Measurements from ENCODE around the gene CHD6. TPM values are rescaled to one million over a fixed set of nuclear protein-coding genes. Genes with fewer than 3 reads are reported as not detected.

CHD6 gene
- total and polyA plus RNA-seq, 8 donors = 9.8 to 32.6 (median 19.5) TPM

DNA sequence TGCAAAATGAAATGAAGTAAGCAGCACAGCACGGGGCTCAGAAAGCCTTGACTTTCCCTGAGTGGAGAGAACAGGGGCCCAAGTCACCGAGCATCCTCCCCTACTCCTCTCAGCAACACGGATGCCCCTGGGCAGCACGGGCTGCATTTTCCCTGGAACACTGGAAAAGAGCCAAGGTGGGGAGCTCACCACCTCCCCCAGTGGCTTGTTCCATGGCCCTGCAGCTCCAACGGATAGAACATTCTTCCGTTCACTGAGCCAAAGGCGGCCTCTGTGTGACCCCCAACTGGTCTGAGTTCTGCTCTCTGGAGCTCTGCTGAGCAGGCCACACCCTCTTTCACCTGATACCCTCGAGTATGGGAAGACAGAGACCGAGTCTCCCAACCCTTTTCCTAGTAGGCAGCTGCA, 230.7 kb downstream of the CHD6 start:
- DNase-seq = no peak
- intact Hi-C loops (cut with DNase I) = no loop called here
- no peak overlapping the region for H3K27ac ChIP-seq
- ATAC-seq = no peak
- FAIRE-seq = no peak
- H3K9me3 ChIP-seq = no peaks in the 10 kb centered on the region
- H3K36me3 ChIP-seq = no peaks in the 10 kb centered on the region
- no peaks in the 10 kb centered on the region for H3K4me1 ChIP-seq
- TF ChIP-seq, protein P1, sequence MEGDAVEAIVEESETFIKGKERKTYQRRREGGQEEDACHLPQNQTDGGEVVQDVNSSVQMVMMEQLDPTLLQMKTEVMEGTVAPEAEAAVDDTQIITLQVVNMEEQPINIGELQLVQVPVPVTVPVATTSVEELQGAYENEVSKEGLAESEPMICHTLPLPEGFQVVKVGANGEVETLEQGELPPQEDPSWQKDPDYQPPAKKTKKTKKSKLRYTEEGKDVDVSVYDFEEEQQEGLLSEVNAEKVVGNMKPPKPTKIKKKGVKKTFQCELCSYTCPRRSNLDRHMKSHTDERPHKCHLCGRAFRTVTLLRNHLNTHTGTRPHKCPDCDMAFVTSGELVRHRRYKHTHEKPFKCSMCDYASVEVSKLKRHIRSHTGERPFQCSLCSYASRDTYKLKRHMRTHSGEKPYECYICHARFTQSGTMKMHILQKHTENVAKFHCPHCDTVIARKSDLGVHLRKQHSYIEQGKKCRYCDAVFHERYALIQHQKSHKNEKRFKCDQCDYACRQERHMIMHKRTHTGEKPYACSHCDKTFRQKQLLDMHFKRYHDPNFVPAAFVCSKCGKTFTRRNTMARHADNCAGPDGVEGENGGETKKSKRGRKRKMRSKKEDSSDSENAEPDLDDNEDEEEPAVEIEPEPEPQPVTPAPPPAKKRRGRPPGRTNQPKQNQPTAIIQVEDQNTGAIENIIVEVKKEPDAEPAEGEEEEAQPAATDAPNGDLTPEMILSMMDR (IDR thresholded peaks at IDR 0.05) = no peak
- 54 to 57% methylated on average over 9 of the region's 9 CpGs for WGBS, 2 donors
- H3K4me3 ChIP-seq = no peak overlapping the region
- no peaks in the 10 kb centered on the region for H3K27me3 ChIP-seq

GRCh38 chr20:41386502-41387427, 231.4 kb downstream of the CHD6 start:
- ATAC-seq (no peak), FAIRE-seq (no peak), DNase-seq (no peak)
- Histone ChIP-seq H3K9me3 (no peaks in the 10 kb centered on the region), H3K27me3 (no peaks in the 10 kb centered on the region), H3K4me3 (no peak overlapping the region), H3K4me1 (no peaks in the 10 kb centered on the region), H3K27ac (no peak overlapping the region), H3K36me3 (no peaks in the 10 kb centered on the region)
- TF ChIP-seq, protein P1 (IDR thresholded peaks at IDR 0.05) = no peak
- intact Hi-C loops (cut with DNase I) = no loop called here
- 74 to 82% methylated on average over 14 of the region's 14 CpGs for WGBS, 2 donors

DNA sequence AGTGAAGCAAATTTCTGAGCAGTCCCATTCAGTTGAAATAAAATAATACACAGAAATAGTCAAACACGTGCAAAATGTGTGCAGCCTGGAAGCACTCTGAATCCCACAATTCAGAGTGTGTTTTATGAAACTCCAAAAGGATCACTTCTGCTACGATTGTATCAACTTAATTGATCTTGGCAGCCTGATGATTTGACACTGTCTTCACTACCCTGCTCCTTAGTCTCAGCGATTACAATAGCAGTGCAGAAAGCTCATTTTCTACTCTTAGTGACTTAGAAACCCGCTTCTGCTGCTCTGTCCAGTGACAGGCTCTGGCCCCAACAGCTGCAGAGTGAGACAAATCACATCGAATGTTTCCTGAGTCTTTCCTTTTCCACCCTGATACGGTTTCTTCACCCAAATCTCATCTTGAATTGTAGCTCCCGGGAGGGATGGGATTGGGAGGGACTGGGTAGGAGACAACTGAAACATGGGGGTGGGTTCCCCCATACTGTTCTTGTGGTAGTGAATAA, 235.3 kb downstream of the CHD6 start:
- intact Hi-C loops (cut with DNase I) = no loop called here
- TF ChIP-seq, protein P1 (IDR thresholded peaks at IDR 0.05) = no peak

DNA sequence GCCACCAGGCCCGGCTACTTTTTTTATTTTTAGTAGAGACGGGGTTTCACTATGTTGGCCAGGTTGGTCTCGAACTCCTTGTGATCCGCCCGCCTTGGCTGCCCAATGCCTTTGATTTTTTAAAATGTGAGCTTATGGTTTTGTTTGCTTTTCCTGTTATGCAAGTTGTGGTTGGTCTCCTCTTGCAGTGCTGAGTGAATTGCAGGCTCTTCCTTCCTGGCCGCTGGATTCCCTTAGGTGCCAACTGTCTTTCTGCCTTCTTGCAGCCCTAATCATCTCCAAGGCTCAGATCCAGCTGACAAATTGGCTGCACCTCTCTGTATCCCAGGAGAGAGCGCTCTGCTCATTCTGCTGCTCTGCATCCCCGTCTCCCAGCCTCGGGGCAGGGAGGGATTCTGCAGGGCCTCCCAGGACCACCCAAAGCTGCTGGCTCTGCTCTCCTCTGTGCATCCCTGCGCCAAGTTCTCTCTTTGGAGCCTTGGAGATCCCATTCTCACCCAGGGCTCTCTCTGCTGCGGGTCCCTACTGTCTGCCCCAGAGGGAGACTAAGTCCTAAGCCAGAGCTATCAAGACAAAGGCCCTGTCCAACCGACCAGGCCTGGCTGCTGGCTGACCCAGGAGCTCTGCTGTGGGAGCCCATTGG, 237.5 kb downstream of the CHD6 start:
- Histone ChIP-seq H3K27me3 (no peaks in the 10 kb centered on the region), H3K4me3 (no peak overlapping the region), H3K36me3 (no peaks in the 10 kb centered on the region), H3K4me1 (no peaks in the 10 kb centered on the region), H3K9me3 (no peaks in the 10 kb centered on the region), H3K27ac (no peak overlapping the region)
- intact Hi-C loops (cut with DNase I) = no loop called here
- TF ChIP-seq, protein P1 (IDR thresholded peaks at IDR 0.05) = no peak
- WGBS, 2 donors = 77 to 81% methylated on average over 12 of the region's 12 CpGs
- FAIRE-seq (no peak), ATAC-seq (no peak), DNase-seq (no peak)

More for the DNA sequence above, 235.3 kb downstream of the CHD6 start:
- H3K4me3 ChIP-seq = no peak overlapping the region
- H3K27me3 ChIP-seq = no peaks in the 10 kb centered on the region
- H3K27ac ChIP-seq = no peak overlapping the region
- FAIRE-seq = no peak
- WGBS, 2 donors = 69 to 77% methylated on average over 7 of the region's 7 CpGs
- DNase-seq = no peak
- no peaks in the 10 kb centered on the region for H3K4me1 ChIP-seq
- no peaks in the 10 kb centered on the region for H3K36me3 ChIP-seq
- ATAC-seq = no peak
- no peaks in the 10 kb centered on the region for H3K9me3 ChIP-seq

Data from pancreas (tissue), 10 donors.